ENCODE data around the gene PPFIA2. TPM values are rescaled to one million over a fixed set of nuclear protein-coding genes. Genes with fewer than 3 reads are reported as not detected.
A peak's percentile ranks its signal among the peaks of the same experiment; 100 is the strongest.

Gene PPFIA2
- total RNA-seq, 4 donors from 2014 or later, result 0.13 to 2.9 (median 0.76) TPM

DNA sequence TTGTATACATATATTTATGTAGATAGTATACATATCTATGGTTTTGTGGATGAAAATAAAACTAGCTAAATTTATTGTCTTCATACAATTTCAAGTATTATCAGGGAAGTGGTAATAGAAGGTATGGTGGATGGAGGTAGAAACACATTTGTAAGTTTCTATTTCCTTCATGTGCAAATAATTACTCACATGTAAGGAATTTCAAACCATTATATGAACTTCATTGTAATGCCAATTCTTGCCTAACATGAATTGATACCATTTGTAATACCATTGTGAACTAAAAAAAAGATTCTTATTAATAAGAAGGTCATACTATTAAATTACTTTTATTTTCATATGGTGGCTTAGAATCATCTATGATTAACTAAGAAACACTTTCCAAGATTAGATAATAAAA is 20.1 kb upstream of the PPFIA2 start:
- no peak for DNase-seq (ENCODE audit: extremely low spot score)
- Histone ChIP-seq H3K36me3 (no peaks in the 10 kb centered on the region), H3K27me3 (no peaks in the 10 kb centered on the region), H3K9me3 (no peaks in the 10 kb centered on the region), H3K4me3 (no peak overlapping the region), H3K27ac (replicated peaks in 1 of 4) (no peak overlapping the region), H3K4me1 (no peaks in the 10 kb centered on the region)
- intact Hi-C loops (cut with DNase I), result no loop called here
- TF ChIP-seq POLR2A (IDR thresholded peaks at IDR 0.05; ENCODE audit: low read depth) (no peak), POLR2AphosphoS5 (IDR thresholded peaks at IDR 0.05) (no peak), EP300 (IDR thresholded peaks at IDR 0.05) (no peak)
- TF ChIP-seq, protein P1, sequence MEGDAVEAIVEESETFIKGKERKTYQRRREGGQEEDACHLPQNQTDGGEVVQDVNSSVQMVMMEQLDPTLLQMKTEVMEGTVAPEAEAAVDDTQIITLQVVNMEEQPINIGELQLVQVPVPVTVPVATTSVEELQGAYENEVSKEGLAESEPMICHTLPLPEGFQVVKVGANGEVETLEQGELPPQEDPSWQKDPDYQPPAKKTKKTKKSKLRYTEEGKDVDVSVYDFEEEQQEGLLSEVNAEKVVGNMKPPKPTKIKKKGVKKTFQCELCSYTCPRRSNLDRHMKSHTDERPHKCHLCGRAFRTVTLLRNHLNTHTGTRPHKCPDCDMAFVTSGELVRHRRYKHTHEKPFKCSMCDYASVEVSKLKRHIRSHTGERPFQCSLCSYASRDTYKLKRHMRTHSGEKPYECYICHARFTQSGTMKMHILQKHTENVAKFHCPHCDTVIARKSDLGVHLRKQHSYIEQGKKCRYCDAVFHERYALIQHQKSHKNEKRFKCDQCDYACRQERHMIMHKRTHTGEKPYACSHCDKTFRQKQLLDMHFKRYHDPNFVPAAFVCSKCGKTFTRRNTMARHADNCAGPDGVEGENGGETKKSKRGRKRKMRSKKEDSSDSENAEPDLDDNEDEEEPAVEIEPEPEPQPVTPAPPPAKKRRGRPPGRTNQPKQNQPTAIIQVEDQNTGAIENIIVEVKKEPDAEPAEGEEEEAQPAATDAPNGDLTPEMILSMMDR (IDR thresholded peaks at IDR 0.05), result no peak

DNA sequence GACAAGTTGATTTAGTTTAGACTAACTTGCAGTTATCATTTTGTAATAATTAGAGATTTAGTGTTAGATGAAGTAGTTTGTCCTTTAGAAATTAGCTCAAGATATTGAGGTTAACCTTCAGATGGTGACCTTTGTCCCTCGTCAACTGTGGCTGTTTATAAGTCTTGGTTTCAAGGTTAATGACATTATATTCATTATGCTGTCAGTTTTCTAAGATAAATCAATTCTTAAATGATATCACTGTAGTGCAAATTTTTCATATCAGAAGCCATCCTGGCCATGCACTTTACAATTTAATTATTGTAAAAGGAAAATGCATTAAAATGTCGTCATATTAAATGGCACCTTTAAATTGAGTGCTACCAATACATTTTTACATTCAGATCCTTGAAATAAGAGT is 19.6 kb upstream of the PPFIA2 start:
- Histone ChIP-seq H3K36me3 (no peaks in the 10 kb centered on the region), H3K27me3 (no peaks in the 10 kb centered on the region), H3K4me1 (no peaks in the 10 kb centered on the region), H3K4me3 (no peak overlapping the region), H3K9me3 (no peaks in the 10 kb centered on the region), H3K27ac (replicated peaks in 1 of 4) (no peak overlapping the region)
- WGBS, result 61% methylated on average over 2 of the region's 2 CpGs
- TF ChIP-seq, protein P1 (IDR thresholded peaks at IDR 0.05), result no peak
- TF ChIP-seq POLR2A (IDR thresholded peaks at IDR 0.05; ENCODE audit: low read depth), result no peak
- no peak for TF ChIP-seq POLR2AphosphoS5 (IDR thresholded peaks at IDR 0.05)
- no peak for TF ChIP-seq EP300 (IDR thresholded peaks at IDR 0.05)
- DNase-seq (ENCODE audit: extremely low spot score), result no peak
- intact Hi-C loops (cut with DNase I), result no loop called here

DNA sequence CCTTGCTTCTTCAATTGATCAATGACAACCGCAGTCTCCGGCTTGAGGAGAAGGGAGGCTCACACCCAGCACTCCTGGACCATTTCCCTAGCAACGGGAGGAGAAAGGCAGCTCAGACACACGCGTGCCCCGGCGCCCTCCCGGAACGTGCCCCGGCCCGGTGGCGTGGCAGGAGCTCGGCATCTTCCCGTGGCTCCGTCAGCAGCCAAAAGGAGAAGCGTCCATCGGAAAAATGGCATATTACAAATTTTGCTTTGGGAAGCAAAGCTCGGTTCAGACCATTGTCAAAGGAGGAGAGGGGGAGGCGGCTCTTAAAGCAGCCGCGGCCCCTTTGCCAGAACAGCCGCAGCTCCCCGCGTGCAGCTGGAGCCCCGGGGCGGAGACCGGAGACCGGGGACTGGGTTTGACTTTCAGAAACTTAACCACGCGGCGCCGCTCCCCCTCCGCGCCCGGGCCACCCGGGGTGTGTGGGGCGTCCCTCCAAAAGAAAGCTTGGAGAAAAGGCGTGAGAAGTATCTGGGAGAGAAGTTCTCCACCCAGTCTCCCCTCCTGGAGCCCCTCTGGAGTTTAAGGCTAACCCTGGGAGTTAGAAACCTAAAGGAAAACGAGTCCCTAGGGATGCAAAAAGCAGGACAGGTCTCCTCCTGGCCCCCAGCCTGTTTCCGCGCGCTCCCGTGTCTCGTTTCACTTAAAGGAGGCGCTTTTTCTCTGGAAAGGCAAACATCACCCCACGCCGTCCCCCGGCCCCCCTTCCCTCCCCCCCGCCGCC is 545 bp downstream of the PPFIA2 start:
- peaks cover 0 to 22% (median 0%) of the 10 kb centered on the region in 4 donors for H3K27me3 ChIP-seq
- no peak overlapping the region for H3K27ac ChIP-seq (replicated peaks in 1 of 4)
- WGBS, result 1% methylated on average over 46 of the region's 50 CpGs
- intact Hi-C loops (cut with DNase I), result no loop called here
- H3K4me3 ChIP-seq, result peak overlapping the region; percentile 52 to 63 (median 58)
- peaks cover 14 to 22% (median 19%) of the 10 kb centered on the region in 4 donors for H3K4me1 ChIP-seq
- DNase-seq (ENCODE audit: extremely low spot score), result no peak
- no peaks in the 10 kb centered on the region for H3K36me3 ChIP-seq
- no peaks in the 10 kb centered on the region for H3K9me3 ChIP-seq
- TF ChIP-seq POLR2A (IDR thresholded peaks at IDR 0.05; ENCODE audit: low read depth) (no peak), POLR2AphosphoS5 (IDR thresholded peaks at IDR 0.05) (no peak), EP300 (IDR thresholded peaks at IDR 0.05) (no peak)
- TF ChIP-seq, protein P1 (IDR thresholded peaks at IDR 0.05), result no peak

DNA sequence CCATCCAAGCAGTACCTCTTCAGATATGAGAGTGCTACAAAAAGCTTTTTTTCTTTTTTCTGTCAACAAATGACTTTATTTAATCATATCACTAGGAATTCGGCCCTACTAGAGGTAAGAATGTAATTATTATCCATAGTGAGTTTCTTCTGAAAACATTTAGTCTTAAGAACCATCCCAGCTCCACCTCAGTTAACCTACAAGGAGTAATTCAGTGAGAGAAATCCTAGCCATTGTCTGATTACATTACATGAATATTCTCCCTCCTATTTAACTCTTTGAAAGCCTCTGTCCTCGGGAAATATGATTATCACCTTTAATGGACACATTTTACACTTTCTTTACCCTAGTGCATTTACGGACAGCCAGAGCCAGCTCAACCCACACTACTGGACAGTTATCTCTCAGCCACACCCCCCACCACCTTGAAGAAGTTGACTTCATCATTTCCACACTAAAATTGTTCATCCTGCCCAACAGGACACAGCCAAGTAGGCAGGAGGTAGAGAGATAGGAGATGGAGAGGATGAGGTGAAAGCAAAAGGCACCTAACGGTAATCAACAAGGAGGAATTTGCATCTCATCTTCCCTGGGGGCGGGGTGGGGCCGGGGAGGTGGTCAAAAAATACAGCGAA is 1.3 kb downstream of the PPFIA2 start:
- intact Hi-C loops (cut with DNase I), result no loop called here
- Histone ChIP-seq H3K27ac (replicated peaks in 1 of 4) (no peak overlapping the region), H3K27me3 (peaks cover 0 to 22% (median 0%) of the 10 kb centered on the region in 4 donors), H3K9me3 (no peaks in the 10 kb centered on the region), H3K4me3 (peak overlapping the region; percentile 52 to 63 (median 58)), H3K36me3 (no peaks in the 10 kb centered on the region), H3K4me1 (peaks cover 14 to 22% (median 19%) of the 10 kb centered on the region in 4 donors)
- TF ChIP-seq, protein P1 (IDR thresholded peaks at IDR 0.05), result no peak
- TF ChIP-seq POLR2A (IDR thresholded peaks at IDR 0.05; ENCODE audit: low read depth) (no peak), EP300 (IDR thresholded peaks at IDR 0.05) (no peak), POLR2AphosphoS5 (IDR thresholded peaks at IDR 0.05) (no peak)
- no peak for DNase-seq (ENCODE audit: extremely low spot score)
- WGBS, result 11% methylated on average over 7 of the region's 7 CpGs

All from esophagus muscularis mucosa (tissue), 4 donors.